ENCODE measurements around the gene WSCD2. TPM values are rescaled to one million over a fixed set of nuclear protein-coding genes. Genes with fewer than 3 reads are reported as not detected.

Gene WSCD2
- polyA plus RNA-seq, 1 experiment: not detected

DNA sequence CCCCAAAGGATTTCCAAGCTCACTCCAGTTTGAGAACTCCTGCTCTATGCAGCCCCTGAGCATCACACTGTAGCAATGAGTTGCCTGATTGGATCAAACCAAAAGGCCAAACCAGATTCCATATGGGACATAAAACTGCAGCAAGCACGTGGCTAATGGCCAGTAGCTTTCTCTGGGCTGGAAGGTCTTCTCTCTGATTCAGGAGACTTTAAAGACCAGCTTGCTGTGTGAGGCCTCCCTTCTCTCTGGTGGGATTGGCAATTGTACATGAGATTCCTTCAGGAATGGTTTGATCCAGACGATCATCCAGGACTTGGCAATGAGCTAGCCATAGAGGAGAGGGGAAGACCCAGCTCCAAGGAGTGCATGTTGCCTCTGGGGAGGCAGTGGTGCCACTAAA lies 50.2 kb downstream of the WSCD2 start:
- Histone ChIP-seq H3K27me3 (ENCODE audit: control insufficient read depth, insufficient read depth, low read length) (no peaks in the 10 kb centered on the region), H3K4me3 (ENCODE audit: low read depth, low read length) (no peak overlapping the region), H3K36me3 (ENCODE audit: control insufficient read depth, insufficient read depth, low read length) (no peaks in the 10 kb centered on the region)
- no peak for DNase-seq (ENCODE audit: low read depth)
- CTCF ChIA-PET: no interaction called here
- TF ChIP-seq, protein P1, sequence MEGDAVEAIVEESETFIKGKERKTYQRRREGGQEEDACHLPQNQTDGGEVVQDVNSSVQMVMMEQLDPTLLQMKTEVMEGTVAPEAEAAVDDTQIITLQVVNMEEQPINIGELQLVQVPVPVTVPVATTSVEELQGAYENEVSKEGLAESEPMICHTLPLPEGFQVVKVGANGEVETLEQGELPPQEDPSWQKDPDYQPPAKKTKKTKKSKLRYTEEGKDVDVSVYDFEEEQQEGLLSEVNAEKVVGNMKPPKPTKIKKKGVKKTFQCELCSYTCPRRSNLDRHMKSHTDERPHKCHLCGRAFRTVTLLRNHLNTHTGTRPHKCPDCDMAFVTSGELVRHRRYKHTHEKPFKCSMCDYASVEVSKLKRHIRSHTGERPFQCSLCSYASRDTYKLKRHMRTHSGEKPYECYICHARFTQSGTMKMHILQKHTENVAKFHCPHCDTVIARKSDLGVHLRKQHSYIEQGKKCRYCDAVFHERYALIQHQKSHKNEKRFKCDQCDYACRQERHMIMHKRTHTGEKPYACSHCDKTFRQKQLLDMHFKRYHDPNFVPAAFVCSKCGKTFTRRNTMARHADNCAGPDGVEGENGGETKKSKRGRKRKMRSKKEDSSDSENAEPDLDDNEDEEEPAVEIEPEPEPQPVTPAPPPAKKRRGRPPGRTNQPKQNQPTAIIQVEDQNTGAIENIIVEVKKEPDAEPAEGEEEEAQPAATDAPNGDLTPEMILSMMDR (IDR thresholded peaks at IDR 0.05; ENCODE audit: insufficient read depth, low read depth, low read length): no peak
- POLR2A ChIA-PET: no interaction called here

- Histone ChIP-seq H3K36me3 (ENCODE audit: control insufficient read depth, insufficient read depth, low read length) (no peaks in the 10 kb centered on the region), H3K27me3 (ENCODE audit: control insufficient read depth, insufficient read depth, low read length) (no peaks in the 10 kb centered on the region), H3K4me3 (ENCODE audit: low read depth, low read length) (no peak overlapping the region)
- no peak for DNase-seq (ENCODE audit: low read depth)
- TF ChIP-seq, protein P1 (IDR thresholded peaks at IDR 0.05; ENCODE audit: insufficient read depth, low read depth, low read length): no peak
- ChIA-PET POLR2A (no interaction called here), CTCF (interaction anchor here (1.2 kb wide), 1 partner anchor 14 kb away, joined by 3 read pairs; no protein-coding TSS in a partner anchor)
Observed at GRCh38 chr12:108180255-108181094, 51.4 kb downstream of the WSCD2 start.

DNA sequence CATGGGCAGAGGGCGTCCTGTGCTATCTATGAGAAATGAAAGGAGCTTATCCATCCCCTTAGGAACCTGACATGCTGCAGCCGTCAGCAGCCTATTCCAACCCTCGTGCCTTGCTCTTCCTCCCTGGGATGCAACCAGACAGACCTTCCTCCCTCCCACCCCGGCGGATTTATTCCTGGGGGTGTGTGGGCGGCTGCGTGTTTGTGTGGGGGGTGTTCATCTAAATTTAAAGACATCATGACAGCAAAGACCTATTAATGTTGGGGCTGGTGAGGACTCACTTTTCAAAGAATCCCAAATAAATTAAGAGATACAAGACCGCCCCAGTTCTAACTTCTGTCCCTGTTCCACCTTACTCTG lies 52.0 kb downstream of the WSCD2 start:
- Histone ChIP-seq H3K36me3 (ENCODE audit: control insufficient read depth, insufficient read depth, low read length) (no peaks in the 10 kb centered on the region), H3K27me3 (ENCODE audit: control insufficient read depth, insufficient read depth, low read length) (no peaks in the 10 kb centered on the region), H3K4me3 (ENCODE audit: low read depth, low read length) (no peak overlapping the region)
- POLR2A ChIA-PET: no interaction called here
- TF ChIP-seq, protein P1 (IDR thresholded peaks at IDR 0.05; ENCODE audit: insufficient read depth, low read depth, low read length): no peak
- CTCF ChIA-PET: interaction anchor here (0.6 to 1.2 kb wide), 2 partner anchors 13 to 56 kb away, joined by 3 to 4 read pairs; no protein-coding TSS in a partner anchor
- no peak for DNase-seq (ENCODE audit: low read depth)

GRCh38 chr12:108182096-108182495 lies 53.0 kb downstream of the WSCD2 start:
- DNase-seq (ENCODE audit: low read depth): no peak
- ChIA-PET CTCF (interaction anchor here (1.2 kb wide), 1 partner anchor 8 kb away, joined by 3 read pairs; no protein-coding TSS in a partner anchor), POLR2A (no interaction called here)
- Histone ChIP-seq H3K27me3 (ENCODE audit: control insufficient read depth, insufficient read depth, low read length) (no peaks in the 10 kb centered on the region), H3K4me3 (ENCODE audit: low read depth, low read length) (no peak overlapping the region), H3K36me3 (ENCODE audit: control insufficient read depth, insufficient read depth, low read length) (no peaks in the 10 kb centered on the region)
- TF ChIP-seq, protein P1 (IDR thresholded peaks at IDR 0.05; ENCODE audit: insufficient read depth, low read depth, low read length): no peak

DNA sequence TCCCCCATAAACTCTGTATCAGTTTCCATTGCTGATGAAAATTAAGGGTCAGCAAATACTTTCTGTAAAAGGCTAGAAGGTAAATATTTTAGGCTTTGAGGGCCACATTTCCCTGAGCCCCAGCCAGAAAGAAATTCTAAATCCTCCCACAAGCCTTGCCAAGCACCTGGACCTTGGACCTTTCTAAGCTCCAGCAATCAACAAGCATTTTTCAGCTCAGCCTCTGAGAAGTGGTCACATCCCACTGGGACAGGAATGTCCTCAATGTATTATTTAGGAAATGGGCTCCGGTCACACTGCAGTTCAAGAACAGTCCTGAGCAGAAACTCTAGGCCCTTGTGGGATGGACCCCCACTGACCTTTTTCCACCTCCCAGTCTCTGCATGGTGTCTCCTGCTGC lies 55.9 kb downstream of the WSCD2 start:
- Histone ChIP-seq H3K4me3 (ENCODE audit: low read depth, low read length) (no peak overlapping the region), H3K36me3 (ENCODE audit: control insufficient read depth, insufficient read depth, low read length) (no peaks in the 10 kb centered on the region), H3K27me3 (ENCODE audit: control insufficient read depth, insufficient read depth, low read length) (no peaks in the 10 kb centered on the region)
- DNase-seq (ENCODE audit: low read depth): no peak
- POLR2A ChIA-PET: no interaction called here
- CTCF ChIA-PET: interaction anchor here (1.1 kb wide), 1 partner anchor 18 kb away, joined by 3 read pairs; no protein-coding TSS in a partner anchor
- TF ChIP-seq, protein P1 (IDR thresholded peaks at IDR 0.05; ENCODE audit: insufficient read depth, low read depth, low read length): no peak
